Measurements from ENCODE around the gene ADPRHL1.
A peak's percentile ranks its signal among the peaks of the same experiment; 100 is the strongest.

Gene ADPRHL1

GRCh38 chr13:113364901-113365582 is 88.2 kb downstream of the ADPRHL1 start:
- H3K4me3 ChIP-seq, result peak overlapping the region; percentile 29 to 62 (median 34)
- H3K27ac ChIP-seq, result peak overlapping the region in 15 of 21 experiments; percentile 29 to 85 (median 69)

DNA sequence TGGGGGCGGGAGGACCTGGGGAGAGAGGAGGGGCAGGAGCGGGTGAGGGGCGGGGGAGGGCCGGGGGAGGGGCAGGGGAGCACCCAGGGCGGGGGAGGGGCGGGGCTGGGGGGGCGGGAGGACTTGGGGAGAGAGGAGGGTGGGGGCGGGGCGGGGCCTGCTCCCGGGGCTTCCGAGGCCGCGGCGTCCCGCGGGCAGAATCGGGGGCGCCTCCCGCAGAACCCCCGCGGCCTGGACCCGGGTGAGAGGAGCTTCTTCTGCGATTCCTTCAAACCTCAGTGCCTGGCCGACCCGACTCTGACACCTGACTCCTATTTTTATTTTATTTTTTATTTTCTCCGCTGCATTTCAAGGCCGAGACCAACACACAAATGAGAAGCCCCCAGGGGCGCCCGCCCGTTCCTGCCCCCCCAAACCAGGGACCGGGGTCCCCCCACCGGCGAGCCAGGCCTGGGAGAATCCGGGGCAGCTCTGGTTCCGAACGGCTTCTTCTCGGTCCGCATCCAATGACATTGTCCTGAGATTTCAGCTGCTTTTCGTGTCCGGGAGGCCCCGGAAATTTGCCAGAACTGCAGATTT is 88.9 kb downstream of the ADPRHL1 start:
- Histone ChIP-seq H3K27ac (peak overlapping the region in 15 of 21 experiments; percentile 29 to 85 (median 69)), H3K4me3 (peak overlapping the region; percentile 29 to 62 (median 34))

- Histone ChIP-seq H3K27ac (no peak overlapping the region), H3K4me3 (no peak overlapping the region)
Measured at GRCh38 chr13:113361406-113361805, 91.9 kb downstream of the ADPRHL1 start.

GRCh38 chr13:113360446-113360845 is 92.8 kb downstream of the ADPRHL1 start:
- Histone ChIP-seq H3K27ac (no peak overlapping the region), H3K4me3 (no peak overlapping the region)

DNA sequence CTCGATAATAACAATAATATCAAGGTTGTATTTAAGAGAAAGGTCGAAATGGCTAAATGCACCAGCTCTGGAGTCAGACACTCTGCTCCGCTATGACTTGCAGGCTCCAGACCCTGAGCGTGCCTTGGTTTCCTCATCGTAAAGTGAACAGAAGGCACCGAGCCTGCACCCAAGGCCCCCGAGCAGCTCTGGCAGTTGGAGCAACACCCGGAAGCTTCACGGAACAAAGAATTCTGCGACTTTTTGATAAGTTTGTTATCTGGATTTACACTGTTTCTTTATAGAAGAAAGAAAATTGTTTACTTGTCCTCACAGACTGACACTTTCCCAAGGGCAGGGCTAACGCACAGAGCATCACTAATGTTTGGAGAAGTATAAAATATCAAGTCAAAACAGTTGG is 93.7 kb downstream of the ADPRHL1 start:
- no peak overlapping the region for H3K4me3 ChIP-seq
- H3K27ac ChIP-seq, result no peak overlapping the region

- no peak overlapping the region for H3K4me3 ChIP-seq
- H3K27ac ChIP-seq, result no peak overlapping the region
Measured at GRCh38 chr13:113358653-113359190, 94.6 kb downstream of the ADPRHL1 start.

DNA sequence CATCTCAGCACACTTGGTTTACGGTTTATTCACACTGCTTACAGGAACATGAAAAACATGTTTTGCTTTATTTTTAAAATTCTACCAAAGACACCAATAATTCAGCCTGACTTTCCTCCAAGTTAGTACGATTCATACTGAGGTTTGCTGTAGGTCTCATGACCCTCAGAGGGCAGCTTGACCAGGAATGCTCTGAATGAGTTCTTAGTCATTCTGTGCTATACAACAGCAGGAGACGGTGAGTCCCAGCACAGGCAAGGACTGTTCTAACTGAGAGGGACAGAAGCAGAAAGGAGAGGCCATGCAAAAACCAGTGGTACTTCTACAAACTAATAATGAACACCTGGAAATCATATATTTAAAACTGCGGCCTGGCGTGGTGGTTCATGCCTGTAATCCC is 95.8 kb downstream of the ADPRHL1 start:
- H3K4me3 ChIP-seq, result no peak overlapping the region
- H3K27ac ChIP-seq, result no peak overlapping the region

GRCh38 chr13:113356596-113356995 is 96.7 kb downstream of the ADPRHL1 start:
- Histone ChIP-seq H3K4me3 (no peak overlapping the region), H3K27ac (no peak overlapping the region)

DNA sequence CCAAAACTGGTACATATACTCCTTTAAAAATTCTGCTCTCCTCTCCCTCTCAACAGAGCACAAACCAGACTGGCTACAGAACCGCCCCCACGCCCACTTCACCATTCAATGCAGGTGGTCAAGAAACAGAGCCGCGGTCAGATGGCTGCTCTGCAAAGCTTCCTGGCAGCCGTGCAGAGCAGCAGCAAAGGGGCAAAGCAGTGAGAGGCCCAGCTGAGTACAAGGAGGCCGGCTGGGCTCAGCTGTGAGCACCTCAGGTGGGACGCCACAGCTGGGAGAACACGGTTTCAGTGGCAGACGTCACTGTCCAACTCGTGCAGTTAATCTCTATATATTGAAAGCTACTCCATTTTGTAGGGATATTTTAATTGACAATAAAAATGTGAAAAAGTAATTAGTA is 97.7 kb downstream of the ADPRHL1 start:
- Histone ChIP-seq H3K27ac (no peak overlapping the region), H3K4me3 (no peak overlapping the region)

GRCh38 chr13:113354831-113355610 is 98.3 kb downstream of the ADPRHL1 start:
- no peak overlapping the region for H3K4me3 ChIP-seq
- H3K27ac ChIP-seq, result no peak overlapping the region

DNA sequence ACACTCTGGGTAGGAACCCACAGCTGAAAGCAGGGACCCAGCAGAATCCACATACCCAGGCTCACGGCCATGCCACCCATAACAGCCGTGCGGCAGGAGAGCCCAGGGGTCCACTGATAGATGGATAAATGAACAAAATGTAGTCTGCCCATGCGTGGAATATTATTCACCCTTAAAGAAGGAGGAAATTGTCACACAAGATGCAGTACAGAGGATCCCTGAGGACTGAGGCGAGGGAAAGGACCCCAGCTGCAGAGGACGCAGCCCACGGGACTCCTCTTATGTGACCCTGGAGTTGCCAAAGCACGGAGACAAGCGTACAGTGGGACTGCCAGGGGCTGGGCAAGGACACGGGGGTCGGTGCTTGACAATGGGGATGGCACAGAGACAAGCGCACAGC is 100.0 kb downstream of the ADPRHL1 start:
- Histone ChIP-seq H3K27ac (no peak overlapping the region), H3K4me3 (no peak overlapping the region)

DNA sequence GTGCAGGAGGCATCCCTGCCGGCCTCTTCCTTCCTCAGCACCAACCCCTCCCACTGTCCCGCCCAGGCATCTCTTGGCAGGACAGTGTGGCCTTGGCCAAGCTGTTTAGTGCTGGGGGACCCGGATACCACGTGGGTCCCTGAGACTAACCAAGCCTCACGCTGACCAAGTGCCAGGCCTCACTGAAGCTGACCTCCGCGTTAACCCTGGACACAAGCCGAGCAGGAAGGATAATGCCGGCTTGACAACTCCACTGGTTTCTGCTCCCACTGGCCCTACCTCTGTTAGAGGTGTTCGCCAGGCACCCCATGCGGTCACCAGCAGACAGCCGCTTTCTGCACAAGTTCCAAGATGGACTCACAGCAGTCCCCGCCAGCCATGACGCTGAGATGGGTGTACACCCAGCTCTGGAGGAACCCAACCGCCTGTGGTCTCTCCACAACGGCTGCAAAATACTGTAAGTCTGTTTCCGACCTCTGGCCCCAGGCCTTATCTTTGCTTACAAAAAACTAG is 101.7 kb downstream of the ADPRHL1 start:
- Histone ChIP-seq H3K4me3 (no peak overlapping the region), H3K27ac (no peak overlapping the region)

DNA sequence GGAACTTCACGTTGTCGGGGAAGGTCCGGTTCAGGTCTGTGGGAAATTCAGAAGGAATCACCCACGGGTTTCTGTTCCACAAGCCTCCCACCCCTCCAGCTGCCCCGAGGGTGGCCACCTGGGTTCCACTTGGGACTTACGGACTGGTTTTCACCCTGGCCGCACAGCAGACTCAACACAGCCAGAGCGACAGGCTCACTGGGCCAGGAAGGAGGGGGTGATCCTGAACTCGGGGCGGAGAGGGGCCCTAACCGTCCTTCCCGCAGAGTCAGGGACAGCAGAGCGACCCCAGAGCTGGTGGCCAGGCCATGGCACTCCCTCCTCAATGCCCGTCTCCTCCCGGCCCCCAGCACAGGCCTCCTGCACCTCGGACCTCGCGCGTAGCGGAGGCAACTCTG is 102.4 kb downstream of the ADPRHL1 start:
- H3K27ac ChIP-seq, result peak overlapping the region in 1 of 21 experiments; percentile 0
- H3K4me3 ChIP-seq, result no peak overlapping the region

DNA sequence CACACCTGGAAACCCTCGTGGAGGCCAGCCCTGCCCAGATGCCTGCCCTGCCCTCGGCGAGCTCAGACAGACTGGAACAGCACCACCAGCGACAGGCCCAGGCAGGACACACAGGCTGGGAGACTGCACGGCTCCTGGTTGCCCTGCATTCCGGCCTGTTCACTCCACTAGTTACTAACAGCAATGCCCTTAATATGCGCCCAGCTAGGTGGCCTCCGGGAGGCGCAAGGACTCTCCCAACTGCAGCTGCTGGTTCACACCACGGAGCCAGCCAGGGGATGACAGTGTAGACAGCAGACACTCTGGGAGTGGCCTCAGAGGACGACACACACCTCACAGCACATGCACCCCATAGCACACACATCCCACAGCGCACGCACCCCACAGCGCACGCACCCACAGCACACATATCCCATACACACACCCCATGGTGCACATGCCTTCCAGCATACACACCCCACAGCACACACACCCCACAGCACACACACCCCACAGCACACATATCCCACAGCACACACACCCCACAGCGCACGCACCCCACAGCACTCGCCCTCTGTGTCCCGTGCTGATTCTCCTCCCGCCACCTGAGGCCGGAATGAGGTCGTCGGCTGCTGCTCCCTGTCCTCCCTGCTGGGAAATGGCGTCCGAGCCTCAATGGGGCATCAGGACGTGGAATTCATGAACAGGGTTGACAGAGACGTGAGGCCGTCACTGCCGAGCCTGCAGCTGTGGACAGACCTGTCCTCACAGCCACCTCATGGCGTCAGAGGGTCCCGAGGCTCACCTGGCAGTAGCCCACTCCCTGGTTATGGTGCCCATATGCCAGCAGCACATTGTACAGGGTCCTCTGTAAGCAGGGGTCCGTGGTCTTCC is 103.0 kb downstream of the ADPRHL1 start:
- Histone ChIP-seq H3K4me3 (no peak overlapping the region), H3K27ac (peak overlapping the region in 3 of 21 experiments; percentile 31 to 43 (median 39))
